ENCODE measurements around the gene ISY1. TPM values are rescaled to one million over a fixed set of nuclear protein-coding genes. Genes with fewer than 3 reads are reported as not detected.
"Not testable (repeated sequence)": the region's sequence is repeated elsewhere in the genome, so short reads cannot be mapped to it uniquely, and the experiment has no call there.

Gene ISY1
- total RNA-seq, 1 experiment from 2014 or later: 43.6 TPM

DNA sequence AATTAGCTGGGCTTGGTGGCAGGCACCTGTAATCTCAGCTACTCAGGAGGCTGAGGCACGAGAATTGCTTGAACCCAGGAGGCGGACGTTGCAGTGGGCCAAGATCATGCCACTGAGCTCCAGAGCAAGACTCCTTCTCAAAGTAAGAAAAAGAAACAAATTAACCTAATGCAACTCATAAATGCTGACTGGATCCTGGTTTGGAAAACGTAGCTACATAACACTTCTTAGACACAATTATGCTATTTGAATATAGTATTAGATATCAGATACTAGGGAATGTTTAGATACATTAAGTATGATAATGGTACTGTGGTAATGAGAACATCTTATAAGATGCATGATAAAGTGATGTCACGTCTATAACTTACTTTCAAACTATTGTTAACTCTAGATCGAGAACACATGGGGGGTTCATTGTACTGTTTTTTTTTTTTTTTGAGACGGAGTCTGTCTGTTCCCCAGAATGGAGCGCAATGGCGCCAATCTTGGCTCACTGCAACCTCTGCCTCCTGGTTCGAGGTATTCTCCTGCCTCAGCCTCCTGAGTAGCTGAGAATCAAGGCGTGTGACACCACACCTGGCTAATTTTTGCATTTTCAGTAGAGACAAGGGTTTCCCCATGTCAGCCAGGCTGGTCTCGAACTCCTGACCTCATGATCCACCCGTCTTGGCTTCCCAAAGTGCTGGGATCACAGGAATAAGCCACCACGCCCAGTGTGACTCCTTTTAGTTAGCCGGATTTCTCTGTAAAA is 5.9 kb upstream of the ISY1 start:
- Histone ChIP-seq H3K9ac (ENCODE audit: low read length) (no peak overlapping the region), H2AFZ (ENCODE audit: low read depth, low read length, poor library complexity, severe bottlenecking) (no peak overlapping the region), H3K27me3 (ENCODE audit: insufficient read depth, low read length) (no peaks in the 10 kb centered on the region), H3K9me2 (ENCODE audit: insufficient read depth) (no peaks in the 10 kb centered on the region), H3K79me2 (ENCODE audit: insufficient read depth, low read length) (peaks cover 43% of the 10 kb centered on the region), H3K9me3 (ENCODE audit: control insufficient read depth in 1 of 2, insufficient read depth in 1 of 2, low read depth in 1 of 2, low read length in 2 of 2) (no peaks in the 10 kb centered on the region), H3K27ac (ENCODE audit: low read depth, low read length) (no peak overlapping the region), H3K4me2 (ENCODE audit: low read length) (no peak overlapping the region), H3K36me3 (ENCODE audit: control insufficient read depth in 1 of 2, insufficient read depth in 2 of 2, low read length in 2 of 2) (peaks cover 43 to 46% of the 10 kb centered on the region in 2 experiments), H3K4me3 (replicated peaks in 1 of 2; ENCODE audit: low read depth in 1 of 2, low read length in 2 of 2) (no peak overlapping the region), H4K20me1 (ENCODE audit: insufficient read depth) (peaks cover 22% of the 10 kb centered on the region; the same call in 1 of the 2 replicates), H3K4me1 (ENCODE audit: control insufficient read depth in 1 of 2, insufficient read depth in 2 of 2, low read length in 2 of 2) (peaks cover 4 to 17% of the 10 kb centered on the region in 2 experiments; a peak in 3 of 4 replicates)
- ChIA-PET POLR2A (no interaction called here), RAD21 (ENCODE audit: low non-redundant PET in 1 of 2, low total read pairs in 2 of 2, uncharacterized antibody in 2 of 2, unreplicated experiment in 2 of 2) (no interaction called here), CTCF (no interaction called here)
- ATAC-seq (no peak), DNase-seq (ENCODE audit: low read depth, low spot score) (no peak)
- peak; percentile 25 for TF ChIP-seq POLR2AphosphoS5 (IDR thresholded peaks at IDR 0.05; ENCODE audit: low read depth, low read length)
- TF ChIP-seq EGR1 (IDR thresholded peaks at IDR 0.05; ENCODE audit: low read depth): no peak
- no peak for TF ChIP-seq FOSL1 (IDR thresholded peaks at IDR 0.05; ENCODE audit: low read depth)
- TF ChIP-seq, protein P1, sequence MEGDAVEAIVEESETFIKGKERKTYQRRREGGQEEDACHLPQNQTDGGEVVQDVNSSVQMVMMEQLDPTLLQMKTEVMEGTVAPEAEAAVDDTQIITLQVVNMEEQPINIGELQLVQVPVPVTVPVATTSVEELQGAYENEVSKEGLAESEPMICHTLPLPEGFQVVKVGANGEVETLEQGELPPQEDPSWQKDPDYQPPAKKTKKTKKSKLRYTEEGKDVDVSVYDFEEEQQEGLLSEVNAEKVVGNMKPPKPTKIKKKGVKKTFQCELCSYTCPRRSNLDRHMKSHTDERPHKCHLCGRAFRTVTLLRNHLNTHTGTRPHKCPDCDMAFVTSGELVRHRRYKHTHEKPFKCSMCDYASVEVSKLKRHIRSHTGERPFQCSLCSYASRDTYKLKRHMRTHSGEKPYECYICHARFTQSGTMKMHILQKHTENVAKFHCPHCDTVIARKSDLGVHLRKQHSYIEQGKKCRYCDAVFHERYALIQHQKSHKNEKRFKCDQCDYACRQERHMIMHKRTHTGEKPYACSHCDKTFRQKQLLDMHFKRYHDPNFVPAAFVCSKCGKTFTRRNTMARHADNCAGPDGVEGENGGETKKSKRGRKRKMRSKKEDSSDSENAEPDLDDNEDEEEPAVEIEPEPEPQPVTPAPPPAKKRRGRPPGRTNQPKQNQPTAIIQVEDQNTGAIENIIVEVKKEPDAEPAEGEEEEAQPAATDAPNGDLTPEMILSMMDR (IDR thresholded peaks at IDR 0.05 in 2 of 3, conservative IDR thresholded peaks at IDR 0.05 in 1 of 3; ENCODE audit: borderline replicate concordance in 1 of 3, insufficient read depth in 1 of 3, low read depth in 2 of 3, low read length in 2 of 3): no peak
- intact Hi-C loops (cut with micrococcal nuclease): no loop called here
- no TSS peak for BruUV-seq (replicated peaks)

- BruUV-seq (replicated peaks); H3K4me2 ChIP-seq (ENCODE audit: low read length); H3K27ac ChIP-seq (ENCODE audit: low read depth, low read length); H3K27me3 ChIP-seq (ENCODE audit: insufficient read depth, low read length); POLR2A ChIA-PET; H2AFZ ChIP-seq (ENCODE audit: low read depth, low read length, poor library complexity, severe bottlenecking); intact Hi-C loops (cut with micrococcal nuclease); ATAC-seq; DNase-seq (ENCODE audit: low read depth, low spot score); CTCF ChIA-PET; H3K9me2 ChIP-seq (ENCODE audit: insufficient read depth); H3K4me3 ChIP-seq (replicated peaks in 1 of 2; ENCODE audit: low read depth in 1 of 2, low read length in 2 of 2); RAD21 ChIA-PET (ENCODE audit: low non-redundant PET in 1 of 2, low total read pairs in 2 of 2, uncharacterized antibody in 2 of 2, unreplicated experiment in 2 of 2); H3K9me3 ChIP-seq (ENCODE audit: control insufficient read depth in 1 of 2, insufficient read depth in 1 of 2, low read depth in 1 of 2, low read length in 2 of 2); H3K9ac ChIP-seq (ENCODE audit: low read length): not testable (repeated sequence)
- Histone ChIP-seq H3K4me1 (ENCODE audit: control insufficient read depth in 1 of 2, insufficient read depth in 2 of 2, low read length in 2 of 2) (peaks cover 4 to 17% of the 10 kb centered on the region in 2 experiments; a peak in 3 of 4 replicates), H4K20me1 (ENCODE audit: insufficient read depth) (peaks cover 11% of the 10 kb centered on the region; the same call in 1 of the 2 replicates), H3K36me3 (ENCODE audit: control insufficient read depth in 1 of 2, insufficient read depth in 2 of 2, low read length in 2 of 2) (peaks cover 32 to 34% of the 10 kb centered on the region in 2 experiments), H3K79me2 (ENCODE audit: insufficient read depth, low read length) (peaks cover 32% of the 10 kb centered on the region)
These were observed 4.7 kb upstream of the ISY1 start for GRCh38 chr3:129165594-129165993.

All from HCT116 (cell line).